Measurements from ENCODE around the gene CACNA1A. TPM values are rescaled to one million over a fixed set of nuclear protein-coding genes. Genes with fewer than 3 reads are reported as not detected.
"Not testable (repeated sequence)": the region's sequence is repeated elsewhere in the genome, so short reads cannot be mapped to it uniquely, and the experiment has no call there.

CACNA1A gene
- total RNA-seq, 2 donors from 2014 or later, result 6.0 to 8.8 TPM

- intact Hi-C loops (cut with DNase I, micrococcal nuclease), result no loop called here
- no peak for ATAC-seq
- no peak for DNase-seq
Observed at GRCh38 chr19:13382633-13382938, 123.7 kb downstream of the CACNA1A start.

GRCh38 chr19:13381827-13382632 lies 124.2 kb downstream of the CACNA1A start:
- no peak for ATAC-seq
- intact Hi-C loops (cut with DNase I, micrococcal nuclease), result no loop called here

GRCh38 chr19:13376537-13376936 lies 129.7 kb downstream of the CACNA1A start:
- no peak for DNase-seq
- ATAC-seq, result no peak
- intact Hi-C loops (cut with DNase I, micrococcal nuclease), result no loop called here

More at GRCh38 chr19:13381827-13382632, 124.2 kb downstream of the CACNA1A start:
- no peak for DNase-seq

- DNase-seq, result no peak
- intact Hi-C loops (cut with DNase I, micrococcal nuclease), result no loop called here
- ATAC-seq, result no peak
Observed at GRCh38 chr19:13373599-13373998, 132.7 kb downstream of the CACNA1A start.

DNA sequence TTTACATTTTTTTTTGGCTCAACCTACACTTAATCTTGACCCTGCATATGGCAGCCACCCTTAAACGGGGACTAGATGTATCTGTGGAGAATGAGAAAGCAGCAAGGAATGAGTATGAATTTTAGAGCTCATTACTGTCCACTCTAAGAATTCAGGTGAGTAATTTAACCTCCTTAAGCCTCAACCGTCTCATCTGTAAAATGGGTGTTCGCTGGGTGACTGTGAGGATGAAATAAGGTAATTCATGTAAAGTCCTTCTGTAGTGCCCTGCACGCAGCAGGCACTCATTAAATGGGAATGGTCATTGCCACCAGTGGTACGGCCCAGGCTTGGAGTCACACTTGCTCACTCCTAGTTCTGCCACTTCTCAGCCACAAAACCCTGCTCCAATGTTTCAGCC lies 135.3 kb downstream of the CACNA1A start:
- intact Hi-C loops (cut with DNase I, micrococcal nuclease), result no loop called here
- ATAC-seq (no peak), DNase-seq (no peak)

DNA sequence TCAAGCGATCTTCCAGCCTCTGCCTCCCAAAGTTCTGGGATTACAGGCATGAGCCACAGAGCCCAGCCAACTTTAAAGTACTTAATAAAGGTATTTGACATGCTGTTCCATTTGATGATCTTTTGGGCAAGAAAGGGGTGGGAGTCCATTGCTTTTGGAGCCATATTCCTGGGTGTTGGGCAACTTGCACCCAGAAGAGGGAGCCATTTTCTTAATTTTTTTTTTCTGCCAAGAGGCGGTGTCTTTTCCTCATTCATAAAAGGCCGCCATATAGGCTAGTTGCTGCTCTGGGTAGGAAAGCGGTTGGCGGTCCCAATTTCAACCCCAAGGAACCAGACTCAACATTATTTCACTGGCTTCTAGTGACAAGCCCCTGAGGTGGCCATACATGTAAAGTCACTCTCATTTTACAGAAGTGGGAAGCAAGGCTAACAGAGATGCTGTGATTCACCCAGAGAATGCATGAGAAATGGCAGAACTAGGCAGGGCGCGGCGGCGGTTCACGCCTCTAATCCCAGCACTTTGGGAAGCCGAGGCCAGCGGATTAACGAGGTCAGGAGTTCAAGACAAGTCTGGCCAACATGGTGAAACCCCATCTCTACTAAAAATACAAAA lies 139.6 kb downstream of the CACNA1A start:
- ATAC-seq (no peak), DNase-seq (no peak)
- intact Hi-C loops (cut with DNase I, micrococcal nuclease), result no loop called here

DNA sequence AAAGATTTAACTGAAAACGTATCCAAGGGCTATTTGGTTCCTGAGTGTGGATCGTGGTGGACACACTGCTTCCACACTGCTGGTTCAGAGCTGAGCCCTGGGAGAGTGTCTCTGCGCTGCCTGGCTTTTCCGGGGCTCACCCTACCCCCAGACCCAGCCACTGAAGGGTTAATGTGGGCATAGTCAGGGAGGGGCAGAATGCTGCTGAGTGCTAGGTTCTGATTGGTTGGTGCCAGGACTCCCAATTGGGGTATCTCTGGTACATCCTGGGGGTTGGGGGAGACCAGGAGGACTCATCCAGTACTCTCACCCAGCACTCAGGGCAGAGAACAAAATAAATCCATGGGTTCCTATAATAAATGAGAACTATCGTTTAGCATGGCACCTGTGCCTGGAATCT lies 142.3 kb downstream of the CACNA1A start:
- no peak for ATAC-seq
- no peak for DNase-seq
- intact Hi-C loops (cut with DNase I, micrococcal nuclease), result no loop called here

GRCh38 chr19:13363245-13363644 lies 143.0 kb downstream of the CACNA1A start:
- ATAC-seq, result no peak
- no peak for DNase-seq

DNA sequence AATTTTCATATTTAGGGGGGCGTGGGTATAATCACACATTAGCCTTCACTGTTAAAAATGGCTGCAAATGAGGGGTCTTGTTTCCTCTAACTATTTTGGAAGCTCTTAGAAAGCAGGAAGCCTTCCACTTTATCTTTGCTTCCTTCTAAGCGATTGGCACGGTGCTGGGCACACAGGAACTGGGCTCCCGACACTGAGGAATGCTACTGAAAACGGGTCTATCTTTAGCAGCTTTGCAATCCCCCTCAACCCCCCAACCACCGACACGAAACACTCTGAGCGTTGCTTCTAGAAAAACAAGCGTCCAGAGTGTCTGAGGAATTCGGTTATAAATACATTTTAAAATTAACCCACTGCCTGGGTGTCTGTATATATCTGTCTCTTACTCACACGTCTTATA lies 143.6 kb downstream of the CACNA1A start:
- ATAC-seq (no peak), DNase-seq (no peak)
- intact Hi-C loops (cut with DNase I, micrococcal nuclease), result no loop called here

More at GRCh38 chr19:13363245-13363644, 143.0 kb downstream of the CACNA1A start:
- intact Hi-C loops (cut with DNase I, micrococcal nuclease), result no loop called here

GRCh38 chr19:13361726-13362125 lies 144.6 kb downstream of the CACNA1A start:
- DNase-seq; ATAC-seq; intact Hi-C loops (cut with DNase I, micrococcal nuclease): not testable (repeated sequence)

GRCh38 chr19:13356686-13357280 lies 149.5 kb downstream of the CACNA1A start:
- no peak for DNase-seq
- intact Hi-C loops (cut with DNase I, micrococcal nuclease), result no loop called here
- ATAC-seq, result no peak

- intact Hi-C loops (cut with DNase I, micrococcal nuclease), result no loop called here
- DNase-seq, result no peak
- ATAC-seq, result no peak
Observed at GRCh38 chr19:13356185-13356584, 150.1 kb downstream of the CACNA1A start.

DNA sequence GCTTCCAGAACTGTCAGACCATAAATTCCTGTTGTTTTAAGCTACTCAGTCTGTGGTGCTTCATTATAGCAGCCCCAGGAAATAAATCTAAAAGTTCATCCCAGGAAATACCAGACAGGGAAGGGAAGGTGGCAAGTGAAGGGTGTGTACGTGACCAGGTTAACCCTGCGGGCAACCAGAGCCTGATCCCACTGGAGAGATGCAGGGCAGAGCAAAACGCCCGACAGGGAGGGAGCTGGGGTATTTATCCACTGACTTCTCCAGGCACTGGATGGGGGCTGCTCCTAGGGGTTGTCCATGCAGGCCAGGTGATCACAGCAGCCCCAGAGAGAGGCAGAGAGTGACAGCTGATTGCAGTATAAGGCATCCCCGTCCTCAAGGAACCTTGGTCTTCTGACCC lies 150.9 kb downstream of the CACNA1A start:
- no peak for DNase-seq
- intact Hi-C loops (cut with DNase I, micrococcal nuclease), result no loop called here
- no peak for ATAC-seq

DNA sequence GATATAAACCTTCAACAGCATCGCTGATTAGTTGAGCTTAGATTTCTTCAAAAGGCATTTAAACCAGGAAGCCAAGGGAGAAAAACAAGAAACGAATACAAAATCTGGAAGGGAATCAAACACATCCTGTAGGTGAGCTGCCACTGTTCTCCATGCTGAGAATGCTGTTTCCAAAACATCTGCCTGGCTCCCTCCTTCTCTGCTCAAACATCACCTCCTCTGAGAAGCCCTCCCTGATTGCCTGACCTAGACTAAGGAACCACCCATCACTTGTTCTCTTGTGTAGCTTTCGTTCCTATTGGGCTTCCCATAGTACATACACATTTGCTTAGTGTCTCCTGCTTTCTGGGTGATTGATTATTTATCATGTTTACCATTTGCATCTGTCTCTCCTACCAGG lies 152.7 kb downstream of the CACNA1A start:
- ATAC-seq (no peak), DNase-seq (no peak)
- intact Hi-C loops (cut with DNase I, micrococcal nuclease), result no loop called here

DNA sequence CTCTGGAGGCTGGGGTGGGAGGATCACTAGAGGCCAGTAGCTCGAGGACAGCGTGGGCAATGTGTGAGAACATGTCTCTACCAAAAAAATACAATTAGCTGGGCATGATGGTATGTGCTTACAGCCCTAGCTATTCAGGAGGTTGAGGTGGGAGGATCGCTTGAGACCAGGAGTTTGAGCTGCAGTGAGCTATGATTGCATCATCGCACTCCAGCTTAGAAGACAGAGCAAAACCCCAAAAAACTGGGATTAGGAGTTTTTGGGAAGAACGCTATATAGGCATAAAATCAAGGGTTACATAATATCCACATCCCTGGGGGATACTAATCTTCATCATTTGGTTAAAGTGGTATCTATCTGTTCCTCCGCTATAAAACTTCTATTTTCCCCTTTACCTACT lies 155.5 kb downstream of the CACNA1A start:
- intact Hi-C loops (cut with DNase I, micrococcal nuclease), result no loop called here

GRCh38 chr19:13350072-13350471 lies 156.2 kb downstream of the CACNA1A start:
- ATAC-seq (no peak), DNase-seq (no peak)
- intact Hi-C loops (cut with DNase I, micrococcal nuclease), result no loop called here

More for the DNA sequence above, 155.5 kb downstream of the CACNA1A start:
- DNase-seq (no peak), ATAC-seq (no peak)

DNA sequence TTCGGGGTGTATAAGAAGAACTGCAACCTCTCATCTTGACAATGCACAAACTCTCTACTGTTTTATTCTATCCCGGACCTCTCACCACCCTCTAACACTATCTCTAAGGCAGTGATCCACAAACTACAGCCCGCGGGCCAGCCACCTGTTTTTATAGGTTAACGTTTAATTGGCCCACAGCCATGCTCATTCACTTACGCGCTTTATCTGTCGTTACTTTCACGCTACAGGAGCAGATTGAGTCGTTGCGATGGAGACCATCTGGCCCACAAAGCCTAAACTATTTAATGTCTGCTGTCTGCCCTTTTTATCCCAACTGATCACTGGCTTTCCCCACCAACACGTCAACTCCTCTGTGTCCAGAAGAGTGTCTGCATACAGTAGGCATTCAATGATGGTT lies 158.9 kb downstream of the CACNA1A start:
- DNase-seq, result peak in 1 of 2 donors; percentile 5
- ATAC-seq, result peak; percentile 44
- intact Hi-C loops (cut with DNase I, micrococcal nuclease), result no loop called here

DNA sequence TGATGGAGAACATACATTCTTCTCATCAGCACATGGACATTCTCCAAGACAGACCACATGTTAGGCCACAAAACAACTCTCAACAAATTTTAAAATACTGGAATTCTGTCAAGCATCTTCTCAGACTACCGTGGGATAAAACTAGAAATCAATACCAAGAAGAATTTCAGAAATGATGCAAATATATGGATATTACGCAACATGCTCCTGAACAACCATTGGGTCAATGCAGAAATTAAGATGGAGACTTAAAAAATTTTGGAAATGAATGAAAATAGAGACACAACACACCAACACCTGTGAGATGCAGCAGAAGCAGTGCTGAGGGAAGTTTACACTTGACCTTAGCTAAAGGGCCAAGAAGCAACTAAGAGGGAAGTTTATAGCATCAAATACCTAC lies 162.8 kb downstream of the CACNA1A start:
- no peak for DNase-seq
- intact Hi-C loops (cut with DNase I, micrococcal nuclease), result no loop called here
- ATAC-seq, result no peak

DNA sequence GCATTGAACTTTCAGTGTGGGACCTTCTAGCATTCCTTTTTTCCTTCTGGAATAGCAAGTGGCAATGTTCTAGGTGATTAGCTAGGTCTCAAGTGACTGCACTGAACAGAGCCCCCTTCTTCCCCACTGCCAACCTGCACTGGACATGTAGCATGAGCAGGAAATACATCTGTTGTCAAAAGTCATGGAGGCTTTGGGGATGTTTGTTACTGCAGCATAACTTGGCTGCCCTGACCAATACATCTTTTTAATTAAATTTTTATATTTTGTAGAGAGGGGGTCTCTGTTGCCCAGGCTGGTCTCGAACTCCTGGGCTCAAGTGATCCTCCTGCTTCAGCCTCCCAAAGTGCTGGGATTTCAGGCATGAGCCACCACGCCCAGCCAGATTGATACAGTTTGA lies 163.6 kb downstream of the CACNA1A start:
- ATAC-seq, result no peak
- no peak for DNase-seq
- intact Hi-C loops (cut with DNase I, micrococcal nuclease), result no loop called here

GRCh38 chr19:13339869-13340268 lies 166.4 kb downstream of the CACNA1A start:
- DNase-seq, result no peak
- intact Hi-C loops (cut with DNase I, micrococcal nuclease), result no loop called here
- ATAC-seq, result no peak
